GM23338 (cell line): Measurements from ENCODE around the gene IGFLR1. TPM values are rescaled to one million over a fixed set of nuclear protein-coding genes. Genes with fewer than 3 reads are reported as not detected.

Source experiments
- ATAC-seq: fragments of 200-7000 bp; cut with Tn5 transposase; 3 replicates; pipeline ENCODE4 v1.9.1; 2020
- DNase-seq: peaks from one replicate; pipeline ENCODE4 v3.0.0-alpha.2; 2015; ENCODE audit warnings: low spot score
- H2AFZ ChIP-seq: fragments of 200-600 bp; sonication (generic); 2 replicates; pipeline ENCODE4 v1.8.0; 2016; ENCODE audit warnings: antibody characterized with exemption, mild to moderate bottlenecking, moderate library complexity
- H3F3A ChIP-seq: fragments of 200-600 bp; sonication (generic); replicated peaks from 2 replicates; pipeline ENCODE4 v1.8.0; 2017; ENCODE audit warnings: antibody characterized with exemption, mixed run types, low read depth
- H3K27ac ChIP-seq: fragments of 200-600 bp; sonication (generic); 2 replicates; pipeline ENCODE4 v1.6.1; 2016; ENCODE audit warnings: low read depth
- H3K27me3 ChIP-seq: fragments of 200-600 bp; sonication (generic); 2 replicates; pipeline ENCODE4 v1.8.0; 2016; ENCODE audit warnings: mild to moderate bottlenecking, mixed run types, moderate library complexity; ENCODE audit not compliant: insufficient read depth
- H3K36me3 ChIP-seq: fragments of 200-600 bp; sonication (generic); 2 replicates; pipeline ENCODE4 v1.8.0; 2016; ENCODE audit warnings: mild to moderate bottlenecking; ENCODE audit not compliant: insufficient read depth
- H3K4me1 ChIP-seq: fragments of 200-600 bp; sonication (generic); 2 replicates; pipeline ENCODE4 v1.8.0; 2016; ENCODE audit warnings: mild to moderate bottlenecking, moderate library complexity; ENCODE audit not compliant: insufficient read depth
- H3K4me2 ChIP-seq: fragments of 200-600 bp; sonication (generic); 2 replicates; pipeline ENCODE4 v1.7.1; 2017; ENCODE audit warnings: mixed run types
- H3K4me3 ChIP-seq: fragments of 200-600 bp; sonication (generic); 2 replicates; pipeline ENCODE4 v1.6.1; 2016; ENCODE audit warnings: mixed run types
- H3K79me2 ChIP-seq: fragments of 200-600 bp; sonication (generic); replicated peaks from 2 replicates; pipeline ENCODE4 v1.8.0; 2017; ENCODE audit warnings: mild to moderate bottlenecking; ENCODE audit not compliant: insufficient read depth
- H3K9me2 ChIP-seq: fragments of 200-600 bp; sonication (generic); 2 replicates; pipeline ENCODE4 v1.8.0; 2017; ENCODE audit not compliant: insufficient read depth
- H4K20me1 ChIP-seq: fragments of 200-600 bp; sonication (generic); replicated peaks from 2 replicates; pipeline ENCODE4 v1.8.0; 2017; ENCODE audit warnings: mild to moderate bottlenecking; ENCODE audit not compliant: insufficient read depth
- H3K27ac Mint-ChIP-seq: 2 replicates; pipeline ENCODE4 v1.8.0; 2020; ENCODE audit warnings: inconsistent platforms, mild to moderate bottlenecking, moderate library complexity, mixed read lengths
- H3K27me3 Mint-ChIP-seq: 3 replicates; pipeline ENCODE4 v1.8.0; 2022; ENCODE audit warnings: low read depth, mild to moderate bottlenecking, moderate library complexity, mixed read lengths, inconsistent platforms; ENCODE audit not compliant: insufficient read depth, poor library complexity
- H3K36me3 Mint-ChIP-seq: 3 replicates; pipeline ENCODE4 v1.8.0; 2021; ENCODE audit warnings: low read depth, mild to moderate bottlenecking, inconsistent platforms, moderate library complexity, mixed read lengths
- H3K4me1 Mint-ChIP-seq: 3 replicates; pipeline ENCODE4 v1.8.0; 2020; ENCODE audit warnings: mild to moderate bottlenecking, inconsistent platforms, mixed read lengths
- H3K4me3 Mint-ChIP-seq: 3 replicates; pipeline ENCODE4 v1.8.0; 2021; ENCODE audit warnings: moderate library complexity, mild to moderate bottlenecking, inconsistent platforms, mixed read lengths
- H3K9me3 Mint-ChIP-seq: 3 replicates; pipeline ENCODE4 v1.8.0; 2020; ENCODE audit warnings: moderate library complexity, mild to moderate bottlenecking, inconsistent platforms, mixed read lengths
- CREB1 ChIP-seq: fragments of 250-450 bp; sonication (Bioruptor Pico); IDR thresholded peaks from 2 replicates; pipeline ENCODE4 v1.5.0; 2020; ENCODE audit warnings: low read depth, mild to moderate bottlenecking, moderate library complexity
- EZH2 ChIP-seq: fragments of 200-600 bp; sonication (generic); IDR thresholded peaks from one replicate; pipeline ENCODE4 v1.8.0; 2017; ENCODE audit warnings: antibody characterized with exemption, mild to moderate bottlenecking, low read depth; ENCODE audit not compliant: unreplicated experiment
- EZH2phosphoT487 ChIP-seq: fragments of 200-600 bp; sonication (generic); IDR thresholded peaks from one replicate; pipeline ENCODE4 v1.8.1; 2018; ENCODE audit warnings: antibody characterized with exemption; ENCODE audit not compliant: unreplicated experiment
- JUNB ChIP-seq: IDR thresholded peaks from one replicate; pipeline ENCODE4 v1.6.1; 2016; ENCODE audit warnings: antibody characterized with exemption; ENCODE audit not compliant: unreplicated experiment
- NANOG ChIP-seq: IDR thresholded peaks from 2 replicates; pipeline ENCODE4 v1.6.1; 2016; ENCODE audit warnings: antibody characterized with exemption, borderline replicate concordance
- POLR2AphosphoS5 ChIP-seq: IDR thresholded peaks from 2 replicates; pipeline ENCODE4 v1.6.1; 2016; ENCODE audit warnings: antibody characterized with exemption, low read depth
- STAT1 ChIP-seq: IDR thresholded peaks from one replicate; pipeline ENCODE4 v1.6.1; 2016; ENCODE audit warnings: antibody characterized with exemption; ENCODE audit not compliant: unreplicated experiment
- ZNF114 ChIP-seq: fragments of 250-450 bp; sonication (Bioruptor Pico); IDR thresholded peaks from 2 replicates; pipeline ENCODE4 v1.5.0; 2020; ENCODE audit warnings: mild to moderate bottlenecking, moderate library complexity
- ZNF331 ChIP-seq: fragments of 250-450 bp; sonication (Bioruptor Pico); IDR thresholded peaks from 2 replicates; pipeline ENCODE4 v1.5.0; 2020; ENCODE audit warnings: low read depth, mild to moderate bottlenecking, moderate library complexity
- polyA plus RNA-seq: library from polyadenylated mRNA; unstranded; fragments of >200 nt; fragmentation: Nextera tagmentation; extraction: Ambion mirVana; gene quantifications from 2 replicates; pipeline ENCODE4 v1.2.1, GENCODE V29; 2016
- total RNA-seq: library from RNA; depleted of rRNA; stranded (reverse); fragments of >200 nt; shearing (Covaris generic); gene quantifications from 2 replicates; pipeline ENCODE4 v1.2.3, GENCODE V29; 2014
- TF ChIP-seq, protein P1 (sequence below), 2 experiments: fragments of 200-600 bp in 1 of 2; sonication (generic) in 1 of 2; conservative IDR thresholded peaks; 2 replicates each; pipeline versions ENCODE4 v1.5.1 to v1.6.1; 2016 to 2017; ENCODE audit warnings: antibody characterized with exemption in 2 of 2, low read depth in 2 of 2, mild to moderate bottlenecking in 2 of 2, moderate library complexity in 1 of 2
- TF ChIP-seq, protein P2 (sequence below): fragments of 250-450 bp; sonication (Bioruptor Pico); IDR thresholded peaks from 2 replicates; pipeline ENCODE4 v1.5.0; 2020; ENCODE audit warnings: mild to moderate bottlenecking, moderate library complexity
- TF ChIP-seq, protein P3 (sequence below): IDR thresholded peaks from one replicate; pipeline ENCODE4 v1.6.1; 2018; ENCODE audit warnings: antibody characterized with exemption; ENCODE audit not compliant: unreplicated experiment
- TF ChIP-seq, protein P4 (sequence below): IDR thresholded peaks from 2 replicates; pipeline ENCODE4 v1.6.1; 2016; ENCODE audit warnings: antibody characterized with exemption

Gene IGFLR1
- total and polyA plus RNA-seq, 2 experiments from 2014 or later = 14.4 to 17.8 TPM

DNA sequence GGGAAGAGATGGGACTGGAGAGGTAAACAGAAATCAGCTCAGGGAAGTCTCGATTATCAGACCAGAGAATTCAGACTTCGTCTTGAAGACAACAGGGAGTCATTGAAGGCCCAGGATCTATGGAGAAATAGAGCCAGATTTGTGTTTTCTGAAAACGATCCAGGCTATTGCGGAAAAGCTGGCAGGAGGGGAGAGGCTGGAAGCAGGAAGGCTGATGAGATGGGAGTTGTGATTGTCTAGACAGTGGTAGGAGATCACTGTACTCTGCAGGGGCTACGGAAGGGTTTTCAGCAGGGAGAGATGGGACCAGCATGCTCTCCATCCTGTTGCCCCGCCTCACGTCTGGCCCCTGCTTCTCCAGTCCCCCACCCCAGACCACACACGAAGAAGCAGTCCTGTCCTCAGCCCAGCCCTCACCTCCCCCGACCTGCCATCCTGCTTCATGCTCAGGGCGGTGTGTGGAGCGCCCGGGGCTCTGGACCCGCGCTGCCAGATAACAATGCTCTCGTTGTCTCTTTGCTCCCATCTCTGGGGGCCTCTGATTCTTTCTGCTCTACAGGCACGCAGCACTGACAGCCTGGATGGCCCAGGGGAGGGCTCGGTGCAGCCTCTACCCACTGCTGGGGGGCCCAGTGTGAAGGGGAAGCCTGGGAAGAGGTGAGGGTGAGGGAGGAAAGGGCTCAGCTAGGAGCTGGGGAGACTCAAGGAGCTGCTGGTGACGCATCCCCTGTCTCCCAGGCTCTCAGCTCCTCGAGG, 35.0 kb upstream of the IGFLR1 start:
- peak overlapping the region; percentile 89 for H3K4me2 ChIP-seq
- peaks cover 29% of the 10 kb centered on the region for H3K4me1 ChIP-seq
- no peak for TF ChIP-seq POLR2AphosphoS5
- TF ChIP-seq, protein P1, sequence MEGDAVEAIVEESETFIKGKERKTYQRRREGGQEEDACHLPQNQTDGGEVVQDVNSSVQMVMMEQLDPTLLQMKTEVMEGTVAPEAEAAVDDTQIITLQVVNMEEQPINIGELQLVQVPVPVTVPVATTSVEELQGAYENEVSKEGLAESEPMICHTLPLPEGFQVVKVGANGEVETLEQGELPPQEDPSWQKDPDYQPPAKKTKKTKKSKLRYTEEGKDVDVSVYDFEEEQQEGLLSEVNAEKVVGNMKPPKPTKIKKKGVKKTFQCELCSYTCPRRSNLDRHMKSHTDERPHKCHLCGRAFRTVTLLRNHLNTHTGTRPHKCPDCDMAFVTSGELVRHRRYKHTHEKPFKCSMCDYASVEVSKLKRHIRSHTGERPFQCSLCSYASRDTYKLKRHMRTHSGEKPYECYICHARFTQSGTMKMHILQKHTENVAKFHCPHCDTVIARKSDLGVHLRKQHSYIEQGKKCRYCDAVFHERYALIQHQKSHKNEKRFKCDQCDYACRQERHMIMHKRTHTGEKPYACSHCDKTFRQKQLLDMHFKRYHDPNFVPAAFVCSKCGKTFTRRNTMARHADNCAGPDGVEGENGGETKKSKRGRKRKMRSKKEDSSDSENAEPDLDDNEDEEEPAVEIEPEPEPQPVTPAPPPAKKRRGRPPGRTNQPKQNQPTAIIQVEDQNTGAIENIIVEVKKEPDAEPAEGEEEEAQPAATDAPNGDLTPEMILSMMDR (conservative IDR thresholded peaks at IDR 0.05; ENCODE audit: low read depth in 2 of 2) = no peak
- no peak for TF ChIP-seq EZH2phosphoT487
- TF ChIP-seq STAT1 = no peak
- no peak for TF ChIP-seq EZH2
- TF ChIP-seq CREB1 (CRISPR knock-in tag) = no peak
- no peak for TF ChIP-seq NANOG
- TF ChIP-seq ZNF114 (CRISPR knock-in tag) = no peak
- TF ChIP-seq JUNB = no peak
- TF ChIP-seq, protein P2, sequence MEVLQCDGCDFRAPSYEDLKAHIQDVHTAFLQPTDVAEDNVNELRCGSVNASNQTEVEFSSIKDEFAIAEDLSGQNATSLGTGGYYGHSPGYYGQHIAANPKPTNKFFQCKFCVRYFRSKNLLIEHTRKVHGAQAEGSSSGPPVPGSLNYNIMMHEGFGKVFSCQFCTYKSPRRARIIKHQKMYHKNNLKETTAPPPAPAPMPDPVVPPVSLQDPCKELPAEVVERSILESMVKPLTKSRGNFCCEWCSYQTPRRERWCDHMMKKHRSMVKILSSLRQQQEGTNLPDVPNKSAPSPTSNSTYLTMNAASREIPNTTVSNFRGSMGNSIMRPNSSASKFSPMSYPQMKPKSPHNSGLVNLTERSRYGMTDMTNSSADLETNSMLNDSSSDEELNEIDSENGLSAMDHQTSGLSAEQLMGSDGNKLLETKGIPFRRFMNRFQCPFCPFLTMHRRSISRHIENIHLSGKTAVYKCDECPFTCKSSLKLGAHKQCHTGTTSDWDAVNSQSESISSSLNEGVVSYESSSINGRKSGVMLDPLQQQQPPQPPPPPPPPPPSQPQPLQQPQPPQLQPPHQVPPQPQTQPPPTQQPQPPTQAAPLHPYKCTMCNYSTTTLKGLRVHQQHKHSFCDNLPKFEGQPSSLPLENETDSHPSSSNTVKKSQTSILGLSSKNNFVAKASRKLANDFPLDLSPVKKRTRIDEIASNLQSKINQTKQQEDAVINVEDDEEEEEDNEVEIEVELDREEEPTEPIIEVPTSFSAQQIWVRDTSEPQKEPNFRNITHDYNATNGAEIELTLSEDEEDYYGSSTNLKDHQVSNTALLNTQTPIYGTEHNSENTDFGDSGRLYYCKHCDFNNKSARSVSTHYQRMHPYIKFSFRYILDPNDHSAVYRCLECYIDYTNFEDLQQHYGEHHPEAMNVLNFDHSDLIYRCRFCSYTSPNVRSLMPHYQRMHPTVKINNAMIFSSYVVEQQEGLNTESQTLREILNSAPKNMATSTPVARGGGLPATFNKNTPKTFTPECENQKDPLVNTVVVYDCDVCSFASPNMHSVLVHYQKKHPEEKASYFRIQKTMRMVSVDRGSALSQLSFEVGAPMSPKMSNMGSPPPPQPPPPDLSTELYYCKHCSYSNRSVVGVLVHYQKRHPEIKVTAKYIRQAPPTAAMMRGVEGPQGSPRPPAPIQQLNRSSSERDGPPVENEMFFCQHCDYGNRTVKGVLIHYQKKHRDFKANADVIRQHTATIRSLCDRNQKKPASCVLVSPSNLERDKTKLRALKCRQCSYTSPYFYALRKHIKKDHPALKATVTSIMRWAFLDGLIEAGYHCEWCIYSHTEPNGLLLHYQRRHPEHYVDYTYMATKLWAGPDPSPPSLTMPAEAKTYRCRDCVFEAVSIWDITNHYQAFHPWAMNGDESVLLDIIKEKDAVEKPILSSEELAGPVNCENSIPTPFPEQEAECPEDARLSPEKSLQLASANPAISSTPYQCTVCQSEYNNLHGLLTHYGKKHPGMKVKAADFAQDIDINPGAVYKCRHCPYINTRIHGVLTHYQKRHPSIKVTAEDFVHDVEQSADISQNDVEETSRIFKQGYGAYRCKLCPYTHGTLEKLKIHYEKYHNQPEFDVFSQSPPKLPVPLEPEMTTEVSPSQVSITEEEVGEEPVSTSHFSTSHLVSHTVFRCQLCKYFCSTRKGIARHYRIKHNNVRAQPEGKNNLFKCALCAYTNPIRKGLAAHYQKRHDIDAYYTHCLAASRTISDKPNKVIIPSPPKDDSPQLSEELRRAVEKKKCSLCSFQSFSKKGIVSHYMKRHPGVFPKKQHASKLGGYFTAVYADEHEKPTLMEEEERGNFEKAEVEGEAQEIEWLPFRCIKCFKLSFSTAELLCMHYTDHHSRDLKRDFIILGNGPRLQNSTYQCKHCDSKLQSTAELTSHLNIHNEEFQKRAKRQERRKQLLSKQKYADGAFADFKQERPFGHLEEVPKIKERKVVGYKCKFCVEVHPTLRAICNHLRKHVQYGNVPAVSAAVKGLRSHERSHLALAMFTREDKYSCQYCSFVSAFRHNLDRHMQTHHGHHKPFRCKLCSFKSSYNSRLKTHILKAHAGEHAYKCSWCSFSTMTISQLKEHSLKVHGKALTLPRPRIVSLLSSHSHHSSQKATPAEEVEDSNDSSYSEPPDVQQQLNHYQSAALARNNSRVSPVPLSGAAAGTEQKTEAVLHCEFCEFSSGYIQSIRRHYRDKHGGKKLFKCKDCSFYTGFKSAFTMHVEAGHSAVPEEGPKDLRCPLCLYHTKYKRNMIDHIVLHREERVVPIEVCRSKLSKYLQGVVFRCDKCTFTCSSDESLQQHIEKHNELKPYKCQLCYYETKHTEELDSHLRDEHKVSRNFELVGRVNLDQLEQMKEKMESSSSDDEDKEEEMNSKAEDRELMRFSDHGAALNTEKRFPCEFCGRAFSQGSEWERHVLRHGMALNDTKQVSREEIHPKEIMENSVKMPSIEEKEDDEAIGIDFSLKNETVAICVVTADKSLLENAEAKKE (CRISPR knock-in tag) = no peak
- no peak for TF ChIP-seq ZNF331
- TF ChIP-seq, protein P3, sequence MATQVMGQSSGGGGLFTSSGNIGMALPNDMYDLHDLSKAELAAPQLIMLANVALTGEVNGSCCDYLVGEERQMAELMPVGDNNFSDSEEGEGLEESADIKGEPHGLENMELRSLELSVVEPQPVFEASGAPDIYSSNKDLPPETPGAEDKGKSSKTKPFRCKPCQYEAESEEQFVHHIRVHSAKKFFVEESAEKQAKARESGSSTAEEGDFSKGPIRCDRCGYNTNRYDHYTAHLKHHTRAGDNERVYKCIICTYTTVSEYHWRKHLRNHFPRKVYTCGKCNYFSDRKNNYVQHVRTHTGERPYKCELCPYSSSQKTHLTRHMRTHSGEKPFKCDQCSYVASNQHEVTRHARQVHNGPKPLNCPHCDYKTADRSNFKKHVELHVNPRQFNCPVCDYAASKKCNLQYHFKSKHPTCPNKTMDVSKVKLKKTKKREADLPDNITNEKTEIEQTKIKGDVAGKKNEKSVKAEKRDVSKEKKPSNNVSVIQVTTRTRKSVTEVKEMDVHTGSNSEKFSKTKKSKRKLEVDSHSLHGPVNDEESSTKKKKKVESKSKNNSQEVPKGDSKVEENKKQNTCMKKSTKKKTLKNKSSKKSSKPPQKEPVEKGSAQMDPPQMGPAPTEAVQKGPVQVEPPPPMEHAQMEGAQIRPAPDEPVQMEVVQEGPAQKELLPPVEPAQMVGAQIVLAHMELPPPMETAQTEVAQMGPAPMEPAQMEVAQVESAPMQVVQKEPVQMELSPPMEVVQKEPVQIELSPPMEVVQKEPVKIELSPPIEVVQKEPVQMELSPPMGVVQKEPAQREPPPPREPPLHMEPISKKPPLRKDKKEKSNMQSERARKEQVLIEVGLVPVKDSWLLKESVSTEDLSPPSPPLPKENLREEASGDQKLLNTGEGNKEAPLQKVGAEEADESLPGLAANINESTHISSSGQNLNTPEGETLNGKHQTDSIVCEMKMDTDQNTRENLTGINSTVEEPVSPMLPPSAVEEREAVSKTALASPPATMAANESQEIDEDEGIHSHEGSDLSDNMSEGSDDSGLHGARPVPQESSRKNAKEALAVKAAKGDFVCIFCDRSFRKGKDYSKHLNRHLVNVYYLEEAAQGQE = no peak
- TF ChIP-seq, protein P4, sequence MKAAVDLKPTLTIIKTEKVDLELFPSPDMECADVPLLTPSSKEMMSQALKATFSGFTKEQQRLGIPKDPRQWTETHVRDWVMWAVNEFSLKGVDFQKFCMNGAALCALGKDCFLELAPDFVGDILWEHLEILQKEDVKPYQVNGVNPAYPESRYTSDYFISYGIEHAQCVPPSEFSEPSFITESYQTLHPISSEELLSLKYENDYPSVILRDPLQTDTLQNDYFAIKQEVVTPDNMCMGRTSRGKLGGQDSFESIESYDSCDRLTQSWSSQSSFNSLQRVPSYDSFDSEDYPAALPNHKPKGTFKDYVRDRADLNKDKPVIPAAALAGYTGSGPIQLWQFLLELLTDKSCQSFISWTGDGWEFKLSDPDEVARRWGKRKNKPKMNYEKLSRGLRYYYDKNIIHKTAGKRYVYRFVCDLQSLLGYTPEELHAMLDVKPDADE = no peak
- no peaks in the 10 kb centered on the region for H3K36me3 ChIP-seq
- Mint-ChIP-seq H3K4me3 (peak overlapping the region; percentile 76), H3K9me3 (no peaks in the 10 kb centered on the region; the same call in 2 of the 3 replicates), H3K36me3 (no peaks in the 10 kb centered on the region), H3K4me1 (peaks cover 39% of the 10 kb centered on the region), H3K27ac (no peak overlapping the region), H3K27me3 (peaks cover 27% of the 10 kb centered on the region)
- no peaks in the 10 kb centered on the region for H3K79me2 ChIP-seq
- H3F3A ChIP-seq = peaks cover 9% of the 10 kb centered on the region; the same call in 1 of the 2 replicates
- H3K4me3 ChIP-seq = peak overlapping the region; percentile 65
- H3K9me2 ChIP-seq = no peaks in the 10 kb centered on the region
- H3K27me3 ChIP-seq = peaks cover 16% of the 10 kb centered on the region
- no peak overlapping the region for H2AFZ ChIP-seq
- no peak overlapping the region for H3K27ac ChIP-seq
- ATAC-seq (peak; percentile 36), DNase-seq (peak; percentile 83)
- H4K20me1 ChIP-seq = no peaks in the 10 kb centered on the region
